HCT116 (cell line): ENCODE data around the gene NTN5. TPM values are rescaled to one million over a fixed set of nuclear protein-coding genes. Genes with fewer than 3 reads are reported as not detected.
A peak's percentile ranks its signal among the peaks of the same experiment; 100 is the strongest.

Experiments
- ATAC-seq: fragments of 200-7000 bp; cut with Tn5 transposase; 2 replicates; pipeline ENCODE4 v1.9.1; 2020; ENCODE audit warnings: mild to moderate bottlenecking, moderate library complexity
- BruUV-seq: library from RNA; stranded (reverse); fragments of 400-500 nt; replicated peaks from 2 replicates; lab custom pipeline; 2021; lab: Mats Ljungman, UMichigan
- CTCF ChIA-PET: fragments of 300-600 bp; sonication (Branson Sonifier 250); formaldehyde crosslinking; loops from one replicate; lab custom pipeline; 2021; ENCODE audit warnings: antibody characterized with exemption; lab: Charles Lee
- POLR2A ChIA-PET: fragments of 300-600, 350-600 bp; sonication (Branson Sonifier 250); formaldehyde crosslinking; loops from one replicate; lab custom pipeline; 2021; ENCODE audit warnings: antibody characterized with exemption; lab: Charles Lee
- RAD21 ChIA-PET, 2 experiments: fragments of 300-600 bp; sonication (Branson Sonifier 250); formaldehyde crosslinking; loops; one replicate each; lab custom pipeline; 2023; ENCODE audit warnings: low total read pairs in 2 of 2; ENCODE audit not compliant: uncharacterized antibody in 2 of 2, unreplicated experiment in 2 of 2, low non-redundant PET in 1 of 2; lab: Charles Lee
- DNase-seq: peaks from one replicate; pipeline ENCODE4 v3.0.0-alpha.2; 2010; ENCODE audit warnings: low read depth, low spot score
- H2AFZ ChIP-seq: fragments of 200-600 bp; shearing (Covaris generic), sonication (generic); 2 replicates; pipeline ENCODE4 v1.6.1; 2017; ENCODE audit warnings: low read depth, mixed run types, mixed read lengths, antibody characterized with exemption, low read length; ENCODE audit not compliant: poor library complexity, severe bottlenecking
- H3K27ac ChIP-seq: 2 replicates; pipeline ENCODE4 v1.5.1; 2012; ENCODE audit warnings: low read depth, low read length
- H3K27me3 ChIP-seq: fragments of 200-600 bp; sonication (generic); 2 replicates; pipeline ENCODE4 v1.6.1; 2016; ENCODE audit warnings: mixed run types, low read length, mixed read lengths; ENCODE audit not compliant: insufficient read depth
- H3K36me3 ChIP-seq, 2 experiments: fragments of 200-500 bp in 1 of 2; fragments of 200-600 bp in 1 of 2; sonication (Bioruptor generic) in 1 of 2; sonication (generic) in 1 of 2; 2 replicates each; pipeline versions ENCODE4 v1.5.1 to v1.6.1; 2014 to 2016; ENCODE audit warnings: low read length in 2 of 2, inconsistent platforms in 1 of 2, mixed read lengths in 1 of 2, mixed run types in 1 of 2; ENCODE audit not compliant: insufficient read depth in 2 of 2, control insufficient read depth in 1 of 2
- H3K4me1 ChIP-seq, 2 experiments: fragments of 200-600 bp in 1 of 2; sonication (generic) in 1 of 2; 2 replicates each; pipeline versions ENCODE4 v1.5.1 to v1.6.1; 2012 to 2017; ENCODE audit warnings: low read length in 2 of 2, inconsistent platforms in 1 of 2, mild to moderate bottlenecking in 1 of 2, mixed read lengths in 1 of 2, mixed run types in 1 of 2, moderate library complexity in 1 of 2; ENCODE audit not compliant: insufficient read depth in 2 of 2, control insufficient read depth in 1 of 2
- H3K4me2 ChIP-seq: fragments of 200-600 bp; sonication (generic); 2 replicates; pipeline ENCODE4 v1.6.1; 2017; ENCODE audit warnings: mixed run types, low read length, mixed read lengths
- H3K4me3 ChIP-seq, 2 experiments: fragments of 200-600 bp in 1 of 2; sonication (generic) in 1 of 2; replicated peaks in 1 of 2; 2 replicates each; pipeline ENCODE4 v1.5.1; 2011 to 2016; ENCODE audit warnings: low read length in 2 of 2, control low read depth in 1 of 2, low read depth in 1 of 2, mild to moderate bottlenecking in 1 of 2, mixed read lengths in 1 of 2, mixed run types in 1 of 2
- H3K79me2 ChIP-seq: fragments of 200-600 bp; sonication (generic); 2 replicates; pipeline ENCODE4 v1.6.1; 2017; ENCODE audit warnings: mild to moderate bottlenecking, mixed run types, low read length, moderate library complexity, mixed read lengths; ENCODE audit not compliant: insufficient read depth
- H3K9ac ChIP-seq: fragments of 200-600 bp; sonication (generic); 2 replicates; pipeline ENCODE4 v1.6.1; 2016; ENCODE audit warnings: low read length, mixed read lengths
- H3K9me2 ChIP-seq: fragments of 200-600 bp; sonication (generic), shearing (Covaris generic); 2 replicates; pipeline ENCODE4 v1.6.1; 2017; ENCODE audit warnings: mixed run types, mild to moderate bottlenecking, moderate library complexity; ENCODE audit not compliant: insufficient read depth
- H3K9me3 ChIP-seq, 2 experiments: fragments of 200-500 bp in 1 of 2; fragments of 200-600 bp in 1 of 2; sonication (Bioruptor generic) in 1 of 2; sonication (generic) in 1 of 2; 2 replicates each; pipeline ENCODE4 v1.6.1; 2014 to 2017; ENCODE audit warnings: low read length in 2 of 2, mixed read lengths in 2 of 2, inconsistent platforms in 1 of 2, low read depth in 1 of 2, mild to moderate bottlenecking in 1 of 2, mixed run types in 1 of 2, moderate library complexity in 1 of 2; ENCODE audit not compliant: control insufficient read depth in 1 of 2, insufficient read depth in 1 of 2
- H4K20me1 ChIP-seq: fragments of 200-600 bp; sonication (generic), shearing (Covaris generic); 2 replicates; pipeline ENCODE4 v1.6.1; 2017; ENCODE audit warnings: mixed run types, mild to moderate bottlenecking, moderate library complexity; ENCODE audit not compliant: insufficient read depth
- CEBPB ChIP-seq: IDR thresholded peaks from 2 replicates; pipeline ENCODE4 v1.6.1; 2012; ENCODE audit warnings: low read depth
- CTCF ChIP-seq, 3 experiments: fragments of 200-600 bp in 1 of 3; sonication (generic) in 1 of 3; IDR thresholded peaks in 2 of 3; conservative IDR thresholded peaks in 1 of 3; 2 replicates each; pipeline ENCODE4 v1.5.1; 2012 to 2017; ENCODE audit warnings: low read depth in 2 of 3, low read length in 2 of 3, antibody characterized with exemption in 1 of 3, borderline replicate concordance in 1 of 3, control low read depth in 1 of 3, mild to moderate bottlenecking in 1 of 3, mixed read lengths in 1 of 3, mixed run types in 1 of 3, moderate library complexity in 1 of 3; ENCODE audit not compliant: insufficient read depth in 1 of 3
- EGR1 ChIP-seq: IDR thresholded peaks from 2 replicates; pipeline ENCODE4 v1.6.1; 2012; ENCODE audit warnings: low read depth
- EZH2 ChIP-seq: fragments of 200-600 bp; sonication (generic); IDR thresholded peaks from 2 replicates; pipeline ENCODE4 v1.6.1; 2017; ENCODE audit warnings: antibody characterized with exemption, mixed run types
- POLR2A ChIP-seq: IDR thresholded peaks from 2 replicates; pipeline ENCODE4 v1.7.0; 2011; ENCODE audit warnings: borderline replicate concordance; ENCODE audit not compliant: insufficient read depth, insufficient read length; ENCODE audit errors: extremely low read depth
- POLR2AphosphoS5 ChIP-seq: IDR thresholded peaks from 2 replicates; pipeline ENCODE4 v1.6.1; 2011; ENCODE audit warnings: mild to moderate bottlenecking, low read depth, low read length, moderate library complexity
- RAD21 ChIP-seq: IDR thresholded peaks from 2 replicates; pipeline ENCODE4 v1.6.1; 2012; ENCODE audit warnings: low read depth, mild to moderate bottlenecking
- SP1 ChIP-seq: IDR thresholded peaks from 2 replicates; pipeline ENCODE4 v1.6.1; 2012; ENCODE audit warnings: low read depth
- SRF ChIP-seq: IDR thresholded peaks from 2 replicates; pipeline ENCODE4 v1.6.1; 2012; ENCODE audit warnings: low read depth
- TCF7L2 ChIP-seq: IDR thresholded peaks from 2 replicates; pipeline ENCODE4 v1.7.0; 2011; ENCODE audit warnings: borderline replicate concordance, inconsistent platforms; ENCODE audit not compliant: insufficient read depth, insufficient read length; ENCODE audit errors: extremely low read depth
- intact Hi-C: fragments of 100-400 bp; cut with micrococcal nuclease; formaldehyde crosslinking; loops from 2 replicates; pipeline ENCODE4 v1.10.0; 2022
- total RNA-seq: library from RNA; stranded (reverse); gene quantifications from one replicate; pipeline ENCODE4 v1.2.1, GENCODE V29; 2021; ENCODE audit not compliant: unreplicated experiment

Gene NTN5
- total RNA-seq, 1 experiment from 2014 or later: 3.1 TPM

- DNase-seq: no peak
Measured at GRCh38 chr19:48641850-48642249, 31.0 kb downstream of the NTN5 start.

DNA sequence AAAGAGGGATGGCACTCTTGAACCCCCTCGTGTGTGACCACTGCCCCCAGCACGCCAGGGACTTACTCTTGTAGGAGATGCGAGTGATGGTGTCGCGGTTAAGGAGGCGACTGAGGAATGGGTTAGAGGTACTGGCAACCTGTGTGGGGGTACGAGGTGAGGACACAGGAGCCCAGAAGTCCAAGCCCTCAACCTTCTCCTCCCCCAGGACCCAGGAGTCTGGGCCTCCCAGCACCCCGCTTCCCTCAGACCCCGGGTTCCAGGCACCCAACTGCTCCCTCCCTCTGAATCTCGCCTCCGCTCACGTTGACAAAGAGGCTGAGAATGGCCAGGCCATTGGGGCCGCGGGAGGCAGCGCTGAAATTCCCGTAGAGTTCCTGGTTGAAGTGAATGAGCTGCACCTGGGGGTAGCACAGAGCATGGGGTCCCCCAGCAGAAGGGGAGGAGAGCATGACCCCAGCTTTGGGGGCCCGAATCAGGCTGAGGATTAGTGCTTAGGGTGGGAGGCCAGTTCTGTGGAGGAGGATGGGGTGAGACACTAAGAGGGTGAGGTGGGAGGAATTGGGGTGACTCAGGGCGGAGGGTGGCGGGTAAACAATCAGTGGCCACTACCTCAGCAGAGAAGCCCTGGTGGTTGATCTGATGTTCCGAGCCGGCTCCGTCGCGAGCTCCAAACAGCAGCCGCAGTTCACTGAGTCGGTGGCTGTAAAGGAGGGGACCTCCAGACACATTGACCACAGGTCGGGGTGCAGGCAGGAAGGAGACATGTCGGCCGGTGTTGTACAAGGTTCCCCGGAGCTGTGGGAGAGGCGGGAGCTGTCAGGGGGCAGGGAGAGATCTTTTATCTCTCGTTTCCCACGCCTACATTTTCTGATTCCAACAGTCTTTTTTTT is 33.1 kb downstream of the NTN5 start:
- ChIA-PET CTCF (no interaction called here), RAD21 (no interaction called here), POLR2A (interaction anchor here (0.6 to 1.2 kb wide), 2 partner anchors 13 to 57 kb away, joined by 3 to 7 read pairs; no protein-coding TSS in a partner anchor)
- Histone ChIP-seq H2AFZ (no peak overlapping the region), H3K4me3 (no peak overlapping the region), H3K79me2 (peaks cover 6% of the 10 kb centered on the region; the same call in 1 of the 2 replicates), H3K9me3 (no peaks in the 10 kb centered on the region), H3K4me2 (no peak overlapping the region; the same call in 1 of the 2 replicates), H4K20me1 (no peaks in the 10 kb centered on the region), H3K4me1 (peaks cover 16 to 52% of the 10 kb centered on the region in 2 experiments), H3K9ac (no peak overlapping the region), H3K27ac (peak overlapping the region; percentile 95; the same call in 1 of the 2 replicates), H3K27me3 (no peaks in the 10 kb centered on the region), H3K36me3 (no peaks in the 10 kb centered on the region), H3K9me2 (no peaks in the 10 kb centered on the region)
- TF ChIP-seq CTCF (IDR thresholded peaks at IDR 0.05 in 2 of 3, conservative IDR thresholded peaks at IDR 0.05 in 1 of 3; ENCODE audit: borderline replicate concordance in 1 of 3, insufficient read depth in 1 of 3, low read depth in 2 of 3, low read length in 2 of 3): no peak
- TF ChIP-seq SRF: no peak
- TF ChIP-seq EGR1: no peak
- TF ChIP-seq TCF7L2: no peak
- no peak for TF ChIP-seq RAD21
- TF ChIP-seq EZH2: no peak
- TF ChIP-seq POLR2AphosphoS5: no peak
- TF ChIP-seq CEBPB: no peak
- ATAC-seq (no peak), DNase-seq (no peak)
- intact Hi-C loops: no loop called here
- BruUV-seq: no TSS peak

More at GRCh38 chr19:48641850-48642249, 31.0 kb downstream of the NTN5 start:
- Histone ChIP-seq H3K9me2 (no peaks in the 10 kb centered on the region), H3K9me3 (no peaks in the 10 kb centered on the region), H3K79me2 (no peaks in the 10 kb centered on the region), H3K4me2 (no peak overlapping the region), H3K36me3 (no peaks in the 10 kb centered on the region), H3K4me3 (no peak overlapping the region), H3K9ac (no peak overlapping the region), H3K27me3 (no peaks in the 10 kb centered on the region), H2AFZ (no peak overlapping the region), H3K4me1 (peaks cover 19 to 52% of the 10 kb centered on the region in 2 experiments), H3K27ac (no peak overlapping the region), H4K20me1 (no peaks in the 10 kb centered on the region)
- ATAC-seq: no peak
- ChIA-PET POLR2A (interaction anchor here (0.7 kb wide), 1 partner anchor 202 kb away, joined by 3 read pairs; no protein-coding TSS in a partner anchor), RAD21 (no interaction called here), CTCF (no interaction called here)
- TF ChIP-seq POLR2A: no peak
- TF ChIP-seq SP1: no peak
- no peak for TF ChIP-seq TCF7L2
- BruUV-seq: no TSS peak
- intact Hi-C loops: no loop called here
